Ascending aorta (tissue), 2 donors: ENCODE measurements around the gene KRT36. TPM values are rescaled to one million over a fixed set of nuclear protein-coding genes. Genes with fewer than 3 reads are reported as not detected.

Source experiments
- DNase-seq, 2 donors: peaks; one replicate each; pipeline ENCODE4 v3.0.0-alpha.2; 2019; ENCODE audit warnings: low spot score in 2 of 2
- H3K27ac ChIP-seq, 2 donors: fragments of 200-600 bp; sonication (generic); one replicate each; pipeline ENCODE4 v1.5.1; 2016 to 2017; ENCODE audit warnings: mild to moderate bottlenecking in 1 of 2
- H3K27me3 ChIP-seq: fragments of 200-600 bp; sonication (generic); one replicate; pipeline ENCODE4 v1.5.1; 2017
- H3K36me3 ChIP-seq, 2 donors: fragments of 200-600 bp; sonication (generic); one replicate each; pipeline ENCODE4 v1.5.1; 2016
- H3K4me1 ChIP-seq, 2 donors: fragments of 200-600 bp; sonication (generic); one replicate each; pipeline ENCODE4 v1.5.1; 2016 to 2017; ENCODE audit warnings: mild to moderate bottlenecking in 1 of 2
- H3K4me3 ChIP-seq, 2 donors: fragments of 200-600 bp; sonication (generic); one replicate each; pipeline ENCODE4 v1.5.1; 2016 to 2017; ENCODE audit warnings: mild to moderate bottlenecking in 1 of 2
- H3K9me3 ChIP-seq, 2 donors: fragments of 200-600 bp; sonication (generic); one replicate each; pipeline ENCODE4 v1.5.1; 2016
- intact Hi-C: fragments of 100-400 bp; cut with DNase I; formaldehyde crosslinking; loops from one replicate; pipeline ENCODE4 v1.15.1; 2023
- total RNA-seq: library from RNA; depleted of rRNA; stranded (reverse); fragments of >200 nt; gene quantifications from one replicate; pipeline ENCODE4 v1.1.0, GENCODE V29; 2016
- TF ChIP-seq, protein P1 (sequence below), 3 experiments: fragments of 200-600 bp in 2 of 3; fragments of 450-650 bp in 1 of 3; sonication (generic) in 2 of 3; IDR thresholded peaks; one replicate each; pipeline ENCODE4 v1.5.1; 2016 to 2019; ENCODE audit warnings: antibody characterized with exemption in 3 of 3, mild to moderate bottlenecking in 1 of 3, moderate library complexity in 1 of 3

KRT36 gene
- total RNA-seq, 1 donor from 2014 or later = not detected

DNA sequence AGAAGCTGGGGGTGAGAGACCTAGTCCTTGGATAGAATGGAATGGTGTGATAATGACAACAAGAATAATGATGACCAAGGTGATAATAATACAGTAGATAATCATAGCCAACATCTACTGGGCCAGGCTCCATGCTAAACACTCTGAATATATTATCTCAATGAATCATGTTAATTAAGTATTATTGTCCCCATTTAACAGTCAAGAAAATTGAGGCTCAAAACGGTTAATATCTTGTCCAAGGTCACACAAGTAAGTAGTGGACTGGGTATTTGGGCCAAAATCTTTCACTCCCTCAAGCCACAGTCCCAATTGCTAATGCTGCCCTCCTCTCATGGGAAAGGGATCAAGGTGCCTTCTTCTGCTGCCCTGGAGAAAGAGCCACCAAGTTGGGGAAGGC is 42.3 kb upstream of the KRT36 start:
- H3K27me3 ChIP-seq = peaks cover 14% of the 10 kb centered on the region
- no peaks in the 10 kb centered on the region for H3K36me3 ChIP-seq
- no peak for DNase-seq
- H3K4me1 ChIP-seq = peaks cover 5 to 7% of the 10 kb centered on the region in 2 donors
- TF ChIP-seq, protein P1, sequence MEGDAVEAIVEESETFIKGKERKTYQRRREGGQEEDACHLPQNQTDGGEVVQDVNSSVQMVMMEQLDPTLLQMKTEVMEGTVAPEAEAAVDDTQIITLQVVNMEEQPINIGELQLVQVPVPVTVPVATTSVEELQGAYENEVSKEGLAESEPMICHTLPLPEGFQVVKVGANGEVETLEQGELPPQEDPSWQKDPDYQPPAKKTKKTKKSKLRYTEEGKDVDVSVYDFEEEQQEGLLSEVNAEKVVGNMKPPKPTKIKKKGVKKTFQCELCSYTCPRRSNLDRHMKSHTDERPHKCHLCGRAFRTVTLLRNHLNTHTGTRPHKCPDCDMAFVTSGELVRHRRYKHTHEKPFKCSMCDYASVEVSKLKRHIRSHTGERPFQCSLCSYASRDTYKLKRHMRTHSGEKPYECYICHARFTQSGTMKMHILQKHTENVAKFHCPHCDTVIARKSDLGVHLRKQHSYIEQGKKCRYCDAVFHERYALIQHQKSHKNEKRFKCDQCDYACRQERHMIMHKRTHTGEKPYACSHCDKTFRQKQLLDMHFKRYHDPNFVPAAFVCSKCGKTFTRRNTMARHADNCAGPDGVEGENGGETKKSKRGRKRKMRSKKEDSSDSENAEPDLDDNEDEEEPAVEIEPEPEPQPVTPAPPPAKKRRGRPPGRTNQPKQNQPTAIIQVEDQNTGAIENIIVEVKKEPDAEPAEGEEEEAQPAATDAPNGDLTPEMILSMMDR (IDR thresholded peaks at IDR 0.05) = no peak
- intact Hi-C loops = no loop called here
- no peak overlapping the region for H3K4me3 ChIP-seq
- H3K9me3 ChIP-seq = no peaks in the 10 kb centered on the region
- no peak overlapping the region for H3K27ac ChIP-seq

DNA sequence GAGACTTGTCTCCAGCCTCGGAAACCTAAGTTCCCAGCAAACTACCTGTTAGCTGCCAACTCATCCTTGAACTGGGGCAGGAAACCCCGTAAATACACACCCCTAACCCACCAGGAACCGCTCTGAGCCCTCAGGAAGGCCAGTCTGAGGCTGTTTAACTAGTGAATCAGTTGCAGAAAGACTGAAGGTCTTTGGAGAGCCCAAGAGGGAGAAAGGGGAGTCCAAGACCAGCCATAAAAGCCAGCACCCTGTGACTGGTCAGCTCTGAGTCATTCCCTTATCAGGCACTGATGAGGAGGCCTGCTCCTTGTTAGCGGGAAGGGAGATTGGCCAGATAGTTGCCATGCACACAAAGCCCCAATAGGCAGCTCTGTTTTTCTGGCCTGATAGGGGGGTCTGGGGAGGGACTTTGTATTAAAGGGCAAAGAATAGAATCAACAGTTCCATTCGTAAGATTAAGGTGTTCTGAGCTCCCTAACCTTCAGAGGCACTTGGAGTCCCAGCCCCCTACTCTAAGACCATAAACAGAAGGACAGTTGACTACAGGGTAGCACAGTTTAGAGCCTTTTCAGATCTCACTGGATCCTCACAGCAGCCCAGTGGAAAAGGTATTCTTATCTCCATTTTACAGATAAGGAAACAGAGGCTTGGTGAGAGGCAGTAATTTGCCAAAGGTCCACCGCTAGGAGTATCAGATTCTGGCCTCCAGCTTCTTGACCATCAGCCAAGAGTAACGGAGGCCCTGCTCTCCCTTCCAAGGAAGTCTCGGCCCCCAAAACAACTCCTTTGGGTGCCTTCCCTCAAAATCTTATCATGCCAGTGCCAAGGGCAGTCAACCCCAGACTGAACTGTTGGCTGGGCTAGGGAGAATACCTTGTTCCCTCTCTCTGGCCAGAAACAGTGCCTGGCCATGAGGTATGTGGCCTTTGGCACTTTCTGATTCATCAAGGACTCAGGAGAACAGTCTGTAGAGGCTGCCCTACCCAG is 40.6 kb upstream of the KRT36 start:
- intact Hi-C loops = no loop called here
- H3K27me3 ChIP-seq = peaks cover 15% of the 10 kb centered on the region
- peak overlapping the region in 1 of 2 donors; percentile 44 for H3K27ac ChIP-seq

DNA sequence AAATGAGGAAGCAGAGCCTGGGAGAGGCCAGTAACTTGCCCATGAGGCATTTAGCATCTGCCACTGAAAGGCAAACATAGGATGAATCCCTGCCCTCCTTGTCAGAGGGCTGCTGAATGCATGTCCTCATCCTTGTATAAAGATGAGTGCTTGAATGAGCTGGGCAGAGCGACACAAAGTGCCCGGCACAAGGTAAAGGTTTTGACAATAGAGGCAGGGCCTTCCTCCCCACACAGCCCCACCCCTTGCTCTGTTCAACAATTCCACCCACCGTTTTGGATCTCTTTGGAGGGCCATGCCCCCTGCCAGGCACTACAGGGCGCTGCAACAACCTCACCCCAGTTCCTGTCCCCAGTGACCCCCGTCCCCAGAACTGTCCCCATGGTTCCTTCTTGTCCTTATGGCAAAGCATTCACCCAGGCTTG is 39.8 kb upstream of the KRT36 start:
- intact Hi-C loops = no loop called here
- peak overlapping the region in 1 of 2 donors; percentile 44 for H3K27ac ChIP-seq
- no peak overlapping the region for H3K4me3 ChIP-seq
- TF ChIP-seq, protein P1 (IDR thresholded peaks at IDR 0.05) = no peak
- H3K9me3 ChIP-seq = no peaks in the 10 kb centered on the region
- H3K27me3 ChIP-seq = peaks cover 15% of the 10 kb centered on the region
- no peak for DNase-seq
- no peaks in the 10 kb centered on the region for H3K36me3 ChIP-seq
- H3K4me1 ChIP-seq = peaks cover 5 to 7% of the 10 kb centered on the region in 2 donors

More for the DNA sequence above, 40.6 kb upstream of the KRT36 start:
- TF ChIP-seq, protein P1 (IDR thresholded peaks at IDR 0.05) = no peak
- Histone ChIP-seq H3K4me1 (peaks cover 5 to 7% of the 10 kb centered on the region in 2 donors), H3K9me3 (no peaks in the 10 kb centered on the region), H3K36me3 (no peaks in the 10 kb centered on the region), H3K4me3 (no peak overlapping the region)
- DNase-seq = no peak

DNA sequence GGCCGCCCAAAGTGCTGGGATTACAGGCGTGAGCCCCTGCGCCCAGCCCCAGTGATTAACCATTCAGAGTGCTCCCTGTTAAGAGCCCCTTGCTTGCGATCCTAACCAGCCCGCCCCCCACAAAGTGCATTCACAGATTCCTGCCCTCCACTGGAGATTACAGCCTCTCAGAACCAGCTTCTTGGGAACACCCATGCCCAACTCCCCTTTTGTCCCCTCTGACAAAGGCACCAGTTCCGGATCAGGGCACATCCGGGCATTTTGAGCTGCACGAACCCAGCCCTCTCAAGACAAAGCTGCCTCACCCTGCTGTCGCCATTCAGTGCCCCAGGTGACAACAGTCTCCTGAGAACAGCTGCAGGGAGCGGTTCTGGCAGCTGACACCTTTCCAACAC is 39.2 kb upstream of the KRT36 start:
- TF ChIP-seq, protein P1 (IDR thresholded peaks at IDR 0.05) = no peak
- Histone ChIP-seq H3K9me3 (no peaks in the 10 kb centered on the region), H3K27me3 (peaks cover 15% of the 10 kb centered on the region), H3K27ac (no peak overlapping the region), H3K4me1 (peaks cover 5 to 7% of the 10 kb centered on the region in 2 donors), H3K4me3 (no peak overlapping the region), H3K36me3 (no peaks in the 10 kb centered on the region)
- intact Hi-C loops = no loop called here
- DNase-seq = no peak

DNA sequence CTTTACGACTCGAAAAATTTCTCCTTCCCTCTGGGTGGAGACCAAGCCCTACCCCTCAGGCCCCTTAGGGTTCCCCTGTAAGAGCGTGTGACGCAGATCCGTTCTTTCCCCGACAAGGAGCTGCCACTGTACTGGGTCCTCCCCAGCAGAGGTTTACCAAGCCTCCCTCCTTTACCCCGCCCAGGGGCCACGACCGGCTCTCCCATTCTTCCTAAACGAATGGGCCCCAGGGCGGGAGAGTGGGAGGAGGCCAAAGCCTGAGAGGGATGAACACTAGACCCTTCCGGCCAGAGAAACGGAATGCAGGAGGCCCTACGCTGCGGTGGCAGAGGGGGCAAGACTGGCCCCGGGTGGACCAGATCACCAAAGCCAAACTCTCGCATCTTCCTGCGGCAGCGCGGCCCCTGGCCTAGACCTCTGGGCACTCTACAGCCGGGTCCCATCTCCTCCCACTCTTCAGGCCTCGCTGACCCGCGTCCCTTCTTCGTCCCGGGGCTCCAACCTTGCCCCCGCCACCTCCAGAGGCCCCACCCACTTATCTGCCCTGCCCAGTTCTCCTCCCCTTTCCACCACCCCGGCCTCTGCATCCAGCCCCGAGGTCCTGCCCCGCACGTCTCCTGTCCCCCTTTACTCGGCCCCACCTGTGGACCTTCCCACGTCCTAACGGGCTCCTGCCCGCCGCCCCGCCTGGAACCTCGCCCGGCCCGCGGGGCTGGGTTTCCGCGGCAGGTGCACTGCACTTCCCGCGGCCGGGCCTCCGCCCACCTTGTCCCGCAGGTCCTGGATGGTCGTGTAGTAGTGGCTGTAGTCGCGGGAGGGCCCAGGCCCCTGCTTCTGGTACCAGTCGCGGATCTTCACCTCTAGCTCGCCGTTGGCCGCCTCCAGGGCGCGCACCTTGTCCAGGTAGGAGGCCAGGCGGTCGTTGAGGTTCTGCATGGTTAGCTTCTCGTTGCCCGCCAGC is 37.6 kb upstream of the KRT36 start:
- TF ChIP-seq, protein P1 (IDR thresholded peaks at IDR 0.05) = no peak
- H3K4me1 ChIP-seq = peaks cover 5 to 7% of the 10 kb centered on the region in 2 donors
- peaks cover 15% of the 10 kb centered on the region for H3K27me3 ChIP-seq
- no peaks in the 10 kb centered on the region for H3K36me3 ChIP-seq
- peak overlapping the region in 1 of 2 donors; percentile 1 for H3K27ac ChIP-seq
- intact Hi-C loops = no loop called here
- H3K4me3 ChIP-seq = peak overlapping the region; percentile 40 to 54
- DNase-seq = no peak
- H3K9me3 ChIP-seq = no peaks in the 10 kb centered on the region
